Measurements from ENCODE around the gene FTO.

- TF ChIP-seq CTCF (IDR thresholded peaks at IDR 0.05; ENCODE audit: insufficient read depth, low read length, poor library complexity, severe bottlenecking) (no peak), EZH2phosphoT487 (conservative IDR thresholded peaks at IDR 0.05; ENCODE audit: low read length) (no peak)
Observed at GRCh38 chr16:54107583-54108202, 403.7 kb downstream of the FTO start.
